Sigmoid colon (tissue), 3 donors: Measurements from ENCODE around the gene GNAQ.

Experiments used
- POLR2A ChIP-seq, 2 donors: fragments of 450-650 bp; IDR thresholded peaks; one replicate each; pipeline ENCODE4 v1.6.1; 2016; ENCODE audit warnings: antibody characterized with exemption in 2 of 2, mild to moderate bottlenecking in 2 of 2, moderate library complexity in 2 of 2
- TF ChIP-seq, protein P1 (sequence below), 4 experiments: fragments of 450-650 bp in 3 of 4; fragments of 200-600 bp in 1 of 4; IDR thresholded peaks; one replicate each; pipeline ENCODE4 v1.5.1; 2016 to 2019; ENCODE audit warnings: antibody characterized with exemption in 4 of 4, mild to moderate bottlenecking in 3 of 4, moderate library complexity in 2 of 4

- TF ChIP-seq, protein P1, sequence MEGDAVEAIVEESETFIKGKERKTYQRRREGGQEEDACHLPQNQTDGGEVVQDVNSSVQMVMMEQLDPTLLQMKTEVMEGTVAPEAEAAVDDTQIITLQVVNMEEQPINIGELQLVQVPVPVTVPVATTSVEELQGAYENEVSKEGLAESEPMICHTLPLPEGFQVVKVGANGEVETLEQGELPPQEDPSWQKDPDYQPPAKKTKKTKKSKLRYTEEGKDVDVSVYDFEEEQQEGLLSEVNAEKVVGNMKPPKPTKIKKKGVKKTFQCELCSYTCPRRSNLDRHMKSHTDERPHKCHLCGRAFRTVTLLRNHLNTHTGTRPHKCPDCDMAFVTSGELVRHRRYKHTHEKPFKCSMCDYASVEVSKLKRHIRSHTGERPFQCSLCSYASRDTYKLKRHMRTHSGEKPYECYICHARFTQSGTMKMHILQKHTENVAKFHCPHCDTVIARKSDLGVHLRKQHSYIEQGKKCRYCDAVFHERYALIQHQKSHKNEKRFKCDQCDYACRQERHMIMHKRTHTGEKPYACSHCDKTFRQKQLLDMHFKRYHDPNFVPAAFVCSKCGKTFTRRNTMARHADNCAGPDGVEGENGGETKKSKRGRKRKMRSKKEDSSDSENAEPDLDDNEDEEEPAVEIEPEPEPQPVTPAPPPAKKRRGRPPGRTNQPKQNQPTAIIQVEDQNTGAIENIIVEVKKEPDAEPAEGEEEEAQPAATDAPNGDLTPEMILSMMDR (IDR thresholded peaks at IDR 0.05), result no peak
- TF ChIP-seq POLR2A (IDR thresholded peaks at IDR 0.05), result no peak
Measured at GRCh38 chr9:77915744-77916143, 115.9 kb downstream of the GNAQ start.
